H1 (cell line): ENCODE results near the gene DBP.

Source experiments
- ATF2 ChIP-seq: IDR thresholded peaks from 2 replicates; pipeline ENCODE4 v1.6.1; 2012; ENCODE audit warnings: low read length, inconsistent platforms
- CTCF ChIP-seq, 3 experiments: IDR thresholded peaks; 1 replicate in 2 of 3; 2 replicates in 1 of 3; pipeline versions ENCODE4 v1.5.1 to v1.6.1; 2011; ENCODE audit warnings: low read length in 3 of 3, mild to moderate bottlenecking in 3 of 3, inconsistent platforms in 2 of 3, low read depth in 1 of 3, moderate library complexity in 1 of 3; ENCODE audit not compliant: insufficient read depth in 1 of 3; ENCODE audit errors: control extremely low read depth in 1 of 3
- EP300 ChIP-seq, 2 experiments: IDR thresholded peaks; 1 replicate in 1 of 2; 2 replicates in 1 of 2; pipeline ENCODE4 v1.6.1; 2011 to 2012; ENCODE audit warnings: low read depth in 2 of 2, low read length in 2 of 2, mild to moderate bottlenecking in 2 of 2, borderline replicate concordance in 1 of 2, inconsistent platforms in 1 of 2, moderate library complexity in 1 of 2
- GABPA ChIP-seq: IDR thresholded peaks from 2 replicates; pipeline ENCODE4 v1.6.1; 2011; ENCODE audit warnings: mild to moderate bottlenecking, low read length, moderate library complexity, borderline replicate concordance; ENCODE audit not compliant: insufficient read depth
- JUND ChIP-seq: IDR thresholded peaks from 2 replicates; pipeline ENCODE4 v1.6.1; 2011; ENCODE audit warnings: mild to moderate bottlenecking, improper control_type of control experiment, low read length
- KDM5A ChIP-seq: fragments of 200-600 bp; IDR thresholded peaks from 2 replicates; pipeline ENCODE4 v1.7.1; 2012; ENCODE audit warnings: mild to moderate bottlenecking, low read length, inconsistent platforms, mixed read lengths
- MAFK ChIP-seq: IDR thresholded peaks from 2 replicates; pipeline ENCODE4 v1.6.1; 2012; ENCODE audit warnings: low read depth, mild to moderate bottlenecking, improper control_type of control experiment, low read length
- POLR2A ChIP-seq, 2 experiments: IDR thresholded peaks; 1 replicate in 1 of 2; 2 replicates in 1 of 2; pipeline ENCODE4 v1.6.1; 2011; ENCODE audit warnings: low read depth in 2 of 2, low read length in 2 of 2, mild to moderate bottlenecking in 2 of 2; ENCODE audit errors: control extremely low read depth in 1 of 2
- RFX5 ChIP-seq: IDR thresholded peaks from 2 replicates; pipeline ENCODE4 v1.6.1; 2011; ENCODE audit warnings: low read depth, low read length, improper control_type of control experiment, borderline replicate concordance
- RXRA ChIP-seq: IDR thresholded peaks from 2 replicates; pipeline ENCODE4 v1.6.1; 2011; ENCODE audit warnings: low read depth, mild to moderate bottlenecking, low read length, moderate library complexity; ENCODE audit not compliant: insufficient read depth
- SIN3A ChIP-seq, 2 experiments: IDR thresholded peaks in 1 of 2; conservative IDR thresholded peaks in 1 of 2; 2 replicates each; pipeline ENCODE4 v1.6.1; 2011 to 2012; ENCODE audit warnings: low read length in 2 of 2, improper control_type of control experiment in 1 of 2, low read depth in 1 of 2, mild to moderate bottlenecking in 1 of 2
- SP2 ChIP-seq: IDR thresholded peaks from 2 replicates; pipeline ENCODE4 v1.6.1; 2012; ENCODE audit warnings: mild to moderate bottlenecking, low read length, inconsistent platforms
- ZNF274 ChIP-seq: IDR thresholded peaks from 2 replicates; pipeline ENCODE4 v1.7.0; 2012; ENCODE audit warnings: low read length, borderline replicate concordance; ENCODE audit errors: extremely low read depth

- TF ChIP-seq CTCF (IDR thresholded peaks at IDR 0.05; ENCODE audit: control extremely low read depth in 1 of 3, insufficient read depth in 1 of 3, low read depth in 1 of 3, low read length in 3 of 3) (no peak), ATF2 (no peak), SIN3A (conservative IDR thresholded peaks at IDR 0.05 in 1 of 2, IDR thresholded peaks at IDR 0.05 in 1 of 2; ENCODE audit: low read depth in 1 of 2, low read length in 2 of 2) (no peak), GABPA (no peak), POLR2A (IDR thresholded peaks at IDR 0.05; ENCODE audit: control extremely low read depth in 1 of 2, low read depth in 2 of 2, low read length in 2 of 2) (no peak), MAFK (no peak), SP2 (no peak), EP300 (IDR thresholded peaks at IDR 0.05; ENCODE audit: borderline replicate concordance in 1 of 2, low read depth in 2 of 2, low read length in 2 of 2) (no peak), KDM5A (no peak), JUND (no peak), RFX5 (no peak), ZNF274 (no peak), RXRA (no peak)
These were observed 24.5 kb upstream of the DBP start for GRCh38 chr19:48661711-48662090.
